ENCODE data around the gene ACBD3.

Gene ACBD3

GRCh38 chr1:226201029-226201593, 14.6 kb upstream of the ACBD3 start:
- no peak for DNase-seq

GRCh38 chr1:226199971-226200370, 13.4 kb upstream of the ACBD3 start:
- DNase-seq, result no peak

GRCh38 chr1:226195144-226195543, 8.6 kb upstream of the ACBD3 start:
- DNase-seq, result no peak

GRCh38 chr1:226187380-226187779, 839 bp upstream of the ACBD3 start:
- no peak for DNase-seq

- DNase-seq, result no peak
Observed at GRCh38 chr1:226187019-226187322, 430 bp upstream of the ACBD3 start.

- no peak for DNase-seq
Observed at GRCh38 chr1:226185141-226186036, 1.2 kb downstream of the ACBD3 start.

GRCh38 chr1:226181996-226182714, 4.4 kb downstream of the ACBD3 start:
- peak; percentile 30 for DNase-seq

- DNase-seq, result no peak
Observed at GRCh38 chr1:226176870-226177269, 9.7 kb downstream of the ACBD3 start.

GRCh38 chr1:226172589-226172988, 14.0 kb downstream of the ACBD3 start:
- DNase-seq, result no peak

- DNase-seq, result no peak
Observed at GRCh38 chr1:226166341-226166740, 20.2 kb downstream of the ACBD3 start.

GRCh38 chr1:226164154-226164553, 22.4 kb downstream of the ACBD3 start:
- no peak for DNase-seq

- DNase-seq, result no peak
Observed at GRCh38 chr1:226162898-226163297, 23.6 kb downstream of the ACBD3 start.

GRCh38 chr1:226158983-226159382, 27.6 kb downstream of the ACBD3 start:
- no peak for DNase-seq

GRCh38 chr1:226158457-226158856, 28.1 kb downstream of the ACBD3 start:
- no peak for DNase-seq

GRCh38 chr1:226157761-226158316, 28.7 kb downstream of the ACBD3 start:
- no peak for DNase-seq

GRCh38 chr1:226154593-226154992, 31.9 kb downstream of the ACBD3 start:
- DNase-seq, result no peak

GRCh38 chr1:226149806-226150205, 36.7 kb downstream of the ACBD3 start:
- DNase-seq, result no peak

- DNase-seq, result no peak
Observed at GRCh38 chr1:226148121-226148648, 38.4 kb downstream of the ACBD3 start.

- no peak for DNase-seq
Observed at GRCh38 chr1:226144045-226144444, 42.5 kb downstream of the ACBD3 start.

- no peak for DNase-seq
Observed at GRCh38 chr1:226135709-226136108, 50.8 kb downstream of the ACBD3 start.

GRCh38 chr1:226135059-226135651, 51.4 kb downstream of the ACBD3 start:
- no peak for DNase-seq

- DNase-seq, result no peak
Observed at GRCh38 chr1:226134170-226135058, 52.1 kb downstream of the ACBD3 start.
